ENCODE measurements around the gene MICAL1. TPM values are rescaled to one million over a fixed set of nuclear protein-coding genes. Genes with fewer than 3 reads are reported as not detected.

Gene MICAL1
- polyA plus RNA-seq, 3 donors = 6.8 to 30.3 (median 21.2) TPM

DNA sequence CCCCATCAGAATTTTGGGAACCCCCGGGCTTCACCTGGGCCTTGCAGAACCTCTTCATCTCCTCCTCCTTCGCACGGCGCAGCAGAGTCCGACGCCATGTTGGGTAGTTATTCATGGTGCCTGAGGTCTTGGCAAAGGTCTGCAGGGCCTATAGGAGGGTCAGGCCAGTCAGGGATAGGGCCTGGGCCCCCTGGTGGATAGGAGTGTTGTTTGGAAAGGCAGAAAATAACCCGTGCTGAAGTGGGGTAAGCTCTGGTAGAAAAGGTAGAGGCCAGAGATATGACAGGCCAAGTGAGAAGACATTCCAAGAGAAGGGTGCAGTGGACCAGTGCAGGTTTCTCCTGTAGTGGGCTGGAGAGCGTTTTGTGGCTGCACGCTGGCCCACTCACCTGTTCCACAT, 10.2 kb downstream of the MICAL1 start:
- H3K27ac ChIP-seq (ENCODE audit: low read depth, low read length) = no peak overlapping the region
- WGBS, 3 donors = 86 to 91% (median 90%) methylated on average over 9 of the region's 9 CpGs

DNA sequence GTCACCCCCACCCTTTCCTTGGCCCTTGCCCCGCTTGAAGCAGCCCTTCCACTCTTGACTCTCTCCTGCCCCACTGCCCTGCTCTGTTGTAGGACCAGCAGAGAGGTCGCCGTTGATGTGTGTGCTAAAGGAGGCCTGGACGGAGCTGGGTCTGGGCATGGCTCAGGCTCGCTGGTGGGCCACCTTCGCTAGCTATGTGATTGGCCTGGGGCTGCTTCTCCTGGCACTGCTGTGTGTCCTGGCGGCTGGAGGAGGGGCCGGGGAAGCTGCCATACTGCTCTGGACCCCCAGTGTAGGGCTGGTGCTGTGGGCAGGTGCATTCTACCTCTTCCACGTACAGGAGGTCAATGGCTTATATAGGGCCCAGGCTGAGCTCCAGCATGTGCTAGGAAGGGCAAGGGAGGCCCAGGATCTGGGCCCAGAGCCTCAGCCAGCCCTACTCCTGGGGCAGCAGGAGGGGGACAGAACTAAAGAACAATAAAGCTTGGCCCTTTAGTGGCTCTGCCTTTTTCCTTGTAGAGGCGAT, 12.1 kb downstream of the MICAL1 start:
- H3K27ac ChIP-seq (ENCODE audit: low read depth, low read length) = no peak overlapping the region
- 95 to 98% (median 96%) methylated on average over 10 of the region's 10 CpGs for WGBS, 3 donors

DNA sequence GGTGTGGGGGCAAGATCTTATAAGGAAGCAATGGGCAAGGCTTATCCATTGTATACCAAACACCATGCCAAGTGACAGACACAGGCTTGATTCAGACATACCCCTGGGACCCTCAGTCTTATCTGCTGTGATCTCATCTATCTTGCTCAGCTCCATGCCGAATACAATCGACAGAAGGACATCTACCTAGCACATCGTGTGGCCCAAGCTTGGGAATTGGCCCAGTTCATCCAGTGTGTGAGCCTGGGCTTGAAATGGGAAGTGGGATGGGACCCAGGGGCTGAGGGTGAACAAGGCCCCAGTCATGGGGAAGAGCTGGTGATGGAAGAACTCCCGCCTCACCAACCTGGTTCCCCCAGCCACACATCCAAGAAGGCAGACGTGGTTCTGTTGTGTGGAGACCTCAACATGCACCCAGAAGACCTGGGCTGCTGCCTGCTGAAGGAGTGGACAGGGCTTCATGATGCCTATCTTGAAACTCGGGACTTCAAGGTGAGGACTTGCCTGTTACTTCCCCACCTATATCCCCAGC, 13.1 kb downstream of the MICAL1 start:
- H3K27ac ChIP-seq (ENCODE audit: low read depth, low read length) = no peak overlapping the region
- 92 to 96% (median 95%) methylated on average over 6 of the region's 6 CpGs for WGBS, 3 donors

DNA sequence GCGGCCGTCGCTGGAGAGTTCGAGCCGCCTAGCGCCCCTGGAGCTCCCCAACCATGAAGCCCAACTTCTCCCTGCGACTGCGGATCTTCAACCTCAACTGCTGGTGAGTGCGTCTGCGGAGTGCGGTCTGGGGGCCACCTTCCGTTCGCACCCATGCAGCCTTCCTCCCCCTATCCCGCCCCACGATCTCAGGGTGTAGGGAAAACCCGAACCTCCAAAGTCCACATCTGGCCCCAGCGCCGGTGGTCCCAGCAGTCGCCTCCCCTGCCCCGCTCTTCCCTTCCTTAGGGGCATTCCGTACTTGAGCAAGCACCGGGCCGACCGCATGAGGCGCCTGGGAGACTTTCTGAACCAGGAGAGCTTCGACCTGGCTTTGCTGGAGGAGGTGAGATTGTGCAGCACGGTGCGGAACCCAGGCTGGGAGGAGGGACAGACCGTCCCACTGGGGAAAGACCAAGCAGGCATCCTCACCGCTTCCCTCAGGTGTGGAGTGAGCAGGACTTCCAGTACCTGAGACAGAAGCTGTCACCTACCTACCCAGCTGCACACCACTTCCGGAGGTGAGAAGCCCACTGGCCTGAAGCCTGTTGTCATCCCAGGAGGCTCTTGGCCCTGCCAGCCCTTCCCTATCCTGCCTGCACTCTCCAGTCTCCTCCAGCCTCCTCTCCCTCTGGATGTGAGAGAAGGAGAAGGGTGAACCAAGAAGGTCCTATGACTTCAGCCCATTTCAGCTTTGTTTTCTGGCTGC, 14.3 kb downstream of the MICAL1 start:
- peak overlapping the region; percentile 5 for H3K27ac ChIP-seq (ENCODE audit: low read depth, low read length)
- WGBS, 3 donors = 1% methylated on average over 25 to 31 of the region's 31 CpGs

DNA sequence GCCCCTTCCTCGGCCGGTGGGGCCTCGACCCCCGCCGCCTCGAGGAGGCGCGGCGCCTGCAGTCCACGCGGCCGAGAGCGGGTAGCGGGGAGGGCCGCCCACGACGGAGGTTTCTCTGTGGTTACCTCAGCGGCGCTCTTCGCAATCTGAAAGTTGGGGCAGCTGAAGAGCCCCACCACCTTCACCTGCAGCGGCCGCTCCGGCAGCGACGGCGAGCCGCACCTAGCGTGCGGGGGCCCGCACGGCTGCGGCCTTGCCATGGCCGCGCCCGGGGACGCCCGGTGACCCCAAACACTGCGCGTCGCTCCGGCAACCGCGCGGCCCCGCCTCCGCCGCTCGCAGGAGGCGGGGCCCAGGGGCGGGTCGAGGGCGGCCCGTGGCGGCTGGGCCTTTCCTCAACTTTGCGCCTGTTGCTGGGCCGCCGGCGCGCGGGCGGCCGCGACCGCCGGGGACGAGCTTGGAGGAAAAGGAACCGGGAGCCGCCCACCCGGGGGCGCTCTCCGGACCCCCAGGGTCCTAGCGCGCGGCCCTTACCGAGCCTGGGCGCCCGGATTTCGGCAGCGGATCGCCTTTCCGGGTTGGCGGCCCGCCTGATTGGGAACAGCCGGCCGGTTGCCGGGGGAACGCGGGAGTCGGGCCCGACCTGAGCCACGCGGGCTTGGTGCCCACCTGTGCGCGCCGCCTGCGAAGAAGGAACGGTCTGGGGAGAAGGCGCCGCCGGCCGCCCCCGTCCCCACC, 15.1 kb downstream of the MICAL1 start, which contains the start of the genes PPIL6 and SMPD2:
PPIL6 (minus strand) TSS at position 298 of the 738 bp plus-strand sequence; CDS start at position 260, 38 bp downstream.
SMPD2 (plus strand) TSS at position 394 of the 738 bp plus-strand sequence. CDS start 398 bp downstream, outside the sequence.
- 0% methylated on average over 50 to 102 of the region's 102 CpGs for WGBS, 3 donors
- H3K27ac ChIP-seq (ENCODE audit: low read depth, low read length) = peak within 1 kb of the TSS; percentile 5

DNA sequence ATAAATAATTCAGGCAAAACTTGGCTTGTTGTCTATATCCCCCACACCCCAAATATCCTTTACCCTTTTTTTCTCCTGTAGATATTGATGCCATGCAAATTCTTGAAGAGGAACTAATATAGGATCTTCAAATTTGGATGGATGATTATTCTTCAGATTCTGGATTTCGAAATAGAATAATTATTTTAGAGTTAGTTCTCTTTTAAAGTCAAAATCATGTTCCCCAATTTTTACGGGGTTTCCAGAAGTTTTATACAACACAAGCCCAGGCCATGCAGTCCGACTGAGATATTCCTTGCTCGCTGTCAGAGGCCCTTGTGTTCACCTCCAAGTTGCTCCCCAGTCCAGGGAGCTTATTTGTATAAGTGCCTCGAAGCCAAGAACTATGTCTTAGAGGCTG, 19.5 kb downstream of the MICAL1 start:
- 89 to 96% (median 91%) methylated on average over 5 of the region's 5 CpGs for WGBS, 3 donors
- H3K27ac ChIP-seq (ENCODE audit: low read depth, low read length) = no peak overlapping the region

DNA sequence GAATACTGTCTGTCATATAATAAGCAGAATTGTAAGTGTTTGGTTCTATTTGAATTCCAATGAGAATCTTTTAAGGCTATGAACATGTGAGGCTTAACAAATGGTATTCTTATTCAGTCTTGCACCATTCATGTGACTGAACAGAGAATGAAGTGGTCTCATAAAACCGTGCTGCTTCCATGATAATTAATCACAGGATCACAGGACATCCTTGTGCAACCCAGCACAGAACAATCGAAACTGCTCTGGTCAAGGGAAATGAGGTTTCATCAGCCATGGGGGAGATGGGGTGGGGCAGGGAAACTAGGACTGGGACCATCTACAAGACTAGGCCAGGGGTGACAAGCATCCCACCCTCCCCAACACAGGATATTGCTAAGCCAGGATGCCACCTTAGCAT, 21.1 kb downstream of the MICAL1 start:
- H3K27ac ChIP-seq (ENCODE audit: low read depth, low read length) = no peak overlapping the region
- 25 to 56% (median 34%) methylated on average over 2 of the region's 2 CpGs for WGBS, 3 donors

DNA sequence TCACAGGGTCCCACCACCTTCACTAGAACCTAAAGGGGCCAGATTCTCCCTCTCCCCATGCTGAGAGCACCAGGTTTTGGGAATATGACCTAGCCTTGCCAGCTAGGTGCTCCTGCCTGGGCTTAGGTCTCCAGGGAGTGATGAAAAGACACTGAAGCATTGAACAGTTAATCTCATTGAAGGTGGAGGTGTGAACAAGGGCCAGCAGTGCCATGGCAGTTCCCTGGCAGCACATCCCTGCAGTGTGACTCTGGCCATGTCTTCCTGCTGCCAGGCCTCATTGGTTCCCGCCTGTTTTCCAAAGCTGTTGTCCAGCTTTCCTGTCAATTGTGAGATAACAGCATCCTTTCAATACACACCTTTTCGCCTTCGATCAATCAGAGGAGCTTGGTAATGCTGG, 26.1 kb downstream of the MICAL1 start:
- WGBS, 3 donors = 90 to 93% (median 92%) methylated on average over 3 of the region's 3 CpGs
- H3K27ac ChIP-seq (ENCODE audit: low read depth, low read length) = no peak overlapping the region

DNA sequence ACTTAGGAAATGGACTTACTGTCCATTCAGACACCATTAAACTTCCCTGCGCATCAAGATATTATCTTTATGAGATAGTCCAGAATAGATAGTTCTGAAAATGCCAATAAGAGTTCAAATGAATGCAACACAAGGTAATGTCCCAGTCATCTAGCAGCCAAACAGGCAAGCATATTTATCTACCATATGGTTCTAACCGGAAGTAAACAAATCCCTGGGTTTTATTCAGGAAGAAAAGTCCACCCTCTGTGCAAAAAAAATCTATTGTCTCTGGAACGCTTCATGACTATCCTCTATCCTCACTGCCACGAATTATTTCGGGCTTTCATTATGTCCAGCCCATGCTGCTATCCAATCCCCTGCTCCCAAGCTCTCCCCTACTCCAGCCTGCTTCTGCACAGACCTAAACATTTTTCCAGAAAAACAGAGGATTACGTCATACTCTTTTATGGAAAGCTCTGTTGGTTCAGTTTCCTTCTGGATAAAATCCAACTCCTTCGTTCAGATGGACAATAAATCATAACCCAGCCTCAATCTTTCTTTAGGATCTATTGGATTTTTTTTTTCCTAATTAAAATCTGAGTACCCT, 26.6 kb downstream of the MICAL1 start:
- 32 to 54% (median 47%) methylated on average over 7 of the region's 7 CpGs for WGBS, 3 donors
- H3K27ac ChIP-seq (ENCODE audit: low read depth, low read length) = no peak overlapping the region

DNA sequence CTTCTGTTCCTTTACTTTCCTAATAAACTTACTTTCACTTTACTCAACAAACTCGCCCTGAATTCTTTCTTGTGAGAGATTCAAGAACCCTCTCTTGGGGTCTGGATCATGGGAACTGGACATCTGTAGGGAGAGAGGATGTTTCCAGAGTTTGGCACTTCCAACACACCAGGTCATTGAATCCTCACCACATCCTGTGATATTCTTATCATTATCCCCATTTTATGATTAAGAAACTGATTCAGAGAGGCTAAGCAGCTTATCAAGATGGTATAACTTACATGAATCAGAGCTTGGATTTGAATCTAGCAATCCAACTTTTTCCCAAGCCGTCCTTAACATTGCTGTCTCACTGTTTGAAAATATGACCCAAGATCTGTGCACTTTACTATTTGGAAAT, 30.6 kb downstream of the MICAL1 start:
- 85 to 88% (median 87%) methylated on average over 2 of the region's 2 CpGs for WGBS, 3 donors
- H3K27ac ChIP-seq (ENCODE audit: low read depth, low read length) = no peak overlapping the region

DNA sequence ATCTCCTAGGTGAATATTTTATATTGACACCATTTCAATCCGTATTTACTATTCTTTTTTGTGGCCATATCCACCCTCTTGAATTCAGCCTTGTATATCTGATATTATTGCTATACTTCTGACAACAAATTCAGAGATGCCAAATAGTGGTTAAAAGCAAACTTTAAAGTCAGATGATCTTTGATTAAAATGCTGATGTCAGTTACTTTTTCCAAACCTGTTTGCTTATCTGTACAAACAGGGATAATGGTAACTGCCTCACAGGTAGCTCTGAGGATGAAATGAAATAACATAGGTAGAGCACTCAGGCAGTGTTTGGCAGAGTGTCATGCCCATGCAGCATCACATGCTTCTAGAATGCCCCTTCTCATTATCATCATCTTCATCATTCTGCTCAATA, 34.4 kb downstream of the MICAL1 start:
- 83 to 93% (median 86%) methylated on average over 1 of the region's 1 CpG for WGBS, 3 donors
- no peak overlapping the region for H3K27ac ChIP-seq (ENCODE audit: low read depth, low read length)

DNA sequence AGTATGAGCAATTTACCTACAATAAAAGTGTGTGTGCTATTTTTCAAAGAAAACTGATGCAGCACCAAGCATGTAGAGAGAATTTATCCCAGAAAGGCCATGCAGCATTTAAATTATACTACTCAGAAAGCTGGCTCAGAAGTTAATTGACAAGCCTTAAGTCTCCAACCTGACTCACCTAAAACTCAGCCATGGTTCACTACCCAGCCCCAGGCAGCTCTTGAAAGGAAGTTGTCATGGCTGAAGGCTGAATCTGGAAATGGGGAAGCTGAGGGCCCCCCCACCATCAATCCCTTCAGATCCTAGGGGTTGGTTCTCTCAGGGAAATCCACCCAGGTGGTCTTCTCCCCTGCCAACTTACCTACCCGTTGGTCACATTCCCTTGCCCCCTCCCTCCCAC, 34.8 kb downstream of the MICAL1 start:
- H3K27ac ChIP-seq (ENCODE audit: low read depth, low read length) = no peak overlapping the region
- 31 to 38% (median 36%) methylated on average over 1 of the region's 1 CpG for WGBS, 3 donors

DNA sequence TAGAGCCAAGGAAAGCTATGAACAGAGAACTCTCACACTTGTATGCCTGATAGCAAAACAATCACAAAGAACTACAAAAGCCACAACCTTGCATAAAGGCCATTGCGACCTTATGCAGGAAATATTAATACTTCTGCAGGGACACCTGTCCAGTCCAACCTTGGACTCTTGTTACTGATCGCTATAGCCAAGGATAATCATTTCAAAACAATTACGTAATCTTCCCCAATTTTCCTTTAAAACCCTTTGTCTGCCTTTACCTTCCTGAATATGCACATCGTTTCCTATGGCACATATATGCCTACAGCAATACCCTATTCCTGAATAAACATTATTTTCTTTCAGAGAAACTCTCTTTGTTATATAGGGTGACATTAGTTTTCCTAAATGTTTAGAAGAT, 37.9 kb downstream of the MICAL1 start:
- H3K27ac ChIP-seq (ENCODE audit: low read depth, low read length) = no peak overlapping the region
- WGBS, 3 donors = 86 to 91% (median 87%) methylated on average over 4 of the region's 4 CpGs

DNA sequence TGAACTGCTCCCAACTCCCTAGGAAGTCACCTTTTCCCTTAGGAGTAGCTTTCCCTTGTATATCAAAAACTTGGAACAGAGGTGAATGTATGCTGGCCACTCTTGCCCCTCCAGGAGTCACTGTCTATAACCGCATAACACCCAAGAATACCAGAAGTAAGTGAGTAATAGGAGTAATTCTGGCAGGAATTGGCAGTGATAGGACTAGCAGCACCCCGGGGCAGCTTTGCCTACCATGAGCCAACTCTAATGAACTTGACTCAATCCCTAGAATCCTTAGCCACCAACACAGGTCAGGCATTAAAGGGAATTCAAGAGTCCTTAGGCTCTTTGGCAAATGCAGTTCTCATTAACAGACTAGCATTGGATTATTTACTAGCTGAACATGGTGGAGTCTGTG, 44.5 kb downstream of the MICAL1 start:
- WGBS, 3 donors = 95 to 98% (median 96%) methylated on average over 2 of the region's 2 CpGs
- no peak overlapping the region for H3K27ac ChIP-seq (ENCODE audit: low read depth, low read length)

DNA sequence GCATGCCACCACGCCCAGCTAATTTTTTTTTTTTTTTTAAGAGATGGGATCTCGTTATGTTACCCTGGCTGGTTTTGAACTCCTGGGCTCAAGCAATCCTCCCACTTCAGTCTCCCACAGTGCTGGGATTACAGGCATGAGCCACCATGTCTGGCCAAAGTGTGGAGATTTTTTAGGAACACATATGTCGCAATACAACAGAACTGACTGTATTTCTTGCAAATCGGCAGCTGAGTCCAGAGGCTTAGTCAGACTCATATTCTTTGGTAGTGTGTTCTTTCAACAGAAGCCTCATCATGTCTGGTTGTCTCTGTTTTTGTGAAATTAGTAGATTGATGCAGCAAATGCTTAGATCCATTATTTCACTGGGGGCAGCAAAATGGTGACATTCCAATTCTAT, 49.4 kb downstream of the MICAL1 start:
- 74 to 88% (median 80%) methylated on average over 4 of the region's 4 CpGs for WGBS, 3 donors
- H3K27ac ChIP-seq (ENCODE audit: low read depth, low read length) = no peak overlapping the region

DNA sequence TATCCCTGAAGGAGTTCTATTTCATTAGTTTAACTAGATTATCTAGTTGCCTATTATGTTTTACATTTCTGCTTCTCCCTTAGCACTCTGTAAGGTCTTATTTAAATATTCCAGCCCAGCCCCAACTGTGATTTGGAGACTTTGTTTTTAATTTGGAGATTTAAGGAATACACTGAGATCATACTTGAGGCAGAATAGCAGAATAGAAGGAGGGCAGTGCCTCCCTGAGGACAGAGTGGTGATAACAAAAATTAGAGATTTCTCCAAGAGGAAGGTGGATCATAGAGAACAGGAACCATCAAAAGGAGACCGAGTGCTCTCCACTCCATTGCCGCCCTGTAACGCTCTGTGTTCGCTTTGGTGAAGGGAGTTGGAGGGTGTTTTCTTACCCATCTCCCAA, 58.6 kb downstream of the MICAL1 start:
- no peak overlapping the region for H3K27ac ChIP-seq (ENCODE audit: low read depth, low read length)
- 56 to 79% (median 56%) methylated on average over 4 of the region's 4 CpGs for WGBS, 3 donors

DNA sequence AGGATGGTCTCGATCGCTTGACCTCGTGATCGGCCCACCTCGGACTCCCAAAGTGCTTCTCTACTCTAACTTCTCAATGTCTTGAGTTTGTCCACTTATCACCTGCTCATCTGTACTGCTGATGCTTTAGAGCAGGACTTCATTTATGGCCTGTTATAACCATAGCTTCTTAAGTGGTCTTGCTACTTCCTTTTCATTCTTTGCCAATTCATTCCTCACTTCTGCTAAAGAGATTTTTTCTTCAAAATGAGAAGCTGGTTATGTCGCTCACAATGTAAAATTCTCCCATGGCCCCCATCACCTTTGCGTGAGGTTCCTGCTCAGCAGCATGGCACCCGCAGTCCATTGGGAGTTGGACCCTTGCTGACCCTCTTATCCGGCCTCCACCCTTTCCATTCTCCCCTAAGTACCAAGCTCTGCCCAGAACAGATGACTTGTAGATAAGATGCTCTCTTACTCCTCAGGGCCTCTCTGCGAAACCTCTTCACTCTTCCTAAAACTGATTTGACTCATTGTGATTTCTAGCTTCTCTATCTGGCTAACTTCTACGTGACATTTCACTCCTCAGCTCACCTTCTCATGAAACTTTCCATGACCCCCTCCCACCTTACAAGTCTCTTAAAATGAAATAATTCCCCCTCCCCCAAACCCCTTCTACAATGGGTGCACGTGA, 59.4 kb downstream of the MICAL1 start:
- WGBS, 3 donors = 85 to 93% (median 90%) methylated on average over 12 of the region's 12 CpGs
- H3K27ac ChIP-seq (ENCODE audit: low read depth, low read length) = no peak overlapping the region
